CD4-positive, alpha-beta T cell treated with Interleukin-15 for 1 hour (primary cell): ENCODE results near the gene PTPRN2.

Experiments used
- DNase-seq: peaks from one replicate; pipeline ENCODE4 v3.0.0-alpha.2; 2020

The PTPRN2 gene

DNA sequence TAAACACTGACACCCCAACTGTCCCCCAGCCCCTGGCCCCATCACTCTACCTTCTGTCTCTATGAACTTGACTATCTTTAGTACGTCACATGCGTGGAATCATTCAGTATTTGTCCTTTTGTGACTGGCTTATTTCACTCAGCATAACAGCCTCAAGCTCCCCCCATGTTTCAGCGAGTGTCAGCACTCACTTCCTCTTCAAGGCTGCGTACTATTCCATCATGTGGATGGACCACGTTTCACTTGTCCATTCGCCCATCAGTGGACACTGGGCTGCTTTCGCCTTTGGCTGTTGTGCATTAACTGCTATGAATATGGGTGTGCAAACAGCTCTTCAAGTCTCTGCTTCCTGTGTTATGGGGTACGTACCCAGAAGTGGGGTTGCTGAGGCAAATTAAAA, 100.7 kb downstream of the PTPRN2 start:
- no peak for DNase-seq

DNA sequence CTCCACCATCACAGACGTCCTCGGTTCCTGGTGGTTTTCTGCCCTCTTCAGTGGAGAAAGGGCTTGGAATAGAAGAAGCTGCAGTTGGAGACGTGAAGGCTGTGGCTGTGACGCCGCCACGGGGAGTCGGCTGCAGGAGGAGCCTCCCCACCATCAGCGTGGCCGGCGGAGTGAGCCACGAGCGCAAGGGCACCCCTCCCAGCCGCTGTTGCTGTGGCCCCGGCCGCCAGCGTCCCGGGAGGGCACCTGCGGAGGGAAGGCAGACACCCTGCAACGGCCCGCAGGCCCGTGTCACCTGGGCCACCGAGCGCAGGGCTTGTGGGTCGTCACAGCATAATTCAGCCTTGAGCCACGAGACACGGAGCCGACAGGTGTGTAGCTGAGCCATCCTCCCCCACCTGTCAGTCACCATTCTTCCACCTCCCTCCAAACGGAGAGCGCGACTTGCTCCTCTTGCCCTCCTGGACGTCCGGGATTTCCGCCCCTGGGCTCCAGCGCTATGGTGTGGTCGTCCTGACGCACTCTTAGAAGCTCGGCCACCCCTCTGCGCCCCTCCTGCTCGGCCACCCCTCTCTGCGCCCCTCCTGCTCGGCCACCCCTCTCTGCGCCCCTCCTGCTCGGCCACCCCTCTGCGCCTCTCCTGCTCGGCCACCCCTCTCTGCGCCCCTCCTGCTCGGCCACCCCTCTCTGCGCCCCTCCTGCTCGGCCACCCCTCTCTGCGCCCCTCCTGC, 102.7 kb downstream of the PTPRN2 start:
- DNase-seq = no peak

DNA sequence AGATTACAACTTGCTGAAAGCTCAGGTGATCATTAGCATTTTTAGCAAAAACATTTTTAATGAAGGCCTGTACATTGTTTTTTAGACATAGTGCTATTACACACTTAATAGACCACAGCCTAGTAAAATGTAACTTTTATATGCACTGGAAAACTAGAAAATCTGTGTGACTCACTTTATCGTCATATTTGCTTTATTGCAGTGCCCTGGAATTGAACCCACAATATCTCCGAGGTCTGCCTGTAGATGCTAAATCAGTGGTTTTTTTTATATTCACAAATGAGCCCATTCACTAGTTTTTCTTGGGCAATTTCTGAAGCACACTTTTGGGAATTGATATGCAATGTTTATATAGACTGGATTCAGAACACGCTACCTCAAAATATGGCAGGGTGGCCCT, 105.1 kb downstream of the PTPRN2 start:
- DNase-seq = no peak

DNA sequence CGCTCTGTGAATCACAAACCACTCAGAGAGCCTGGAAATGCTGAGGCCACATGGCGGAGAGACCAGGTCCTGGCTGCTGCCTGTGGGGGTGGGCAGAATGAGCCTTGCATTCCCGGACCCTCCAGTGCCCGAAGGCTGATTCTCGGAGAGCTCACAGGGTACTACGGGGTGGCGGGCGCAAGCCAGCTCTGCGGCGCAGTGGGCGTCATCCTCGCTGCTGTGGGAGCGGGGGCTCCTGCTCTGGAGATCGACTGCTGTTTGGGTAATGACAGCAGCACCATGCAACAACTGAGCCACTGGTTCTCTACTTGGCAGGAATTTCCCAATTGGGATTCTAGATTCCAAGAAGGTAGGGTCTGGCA, 108.0 kb downstream of the PTPRN2 start:
- no peak for DNase-seq

DNA sequence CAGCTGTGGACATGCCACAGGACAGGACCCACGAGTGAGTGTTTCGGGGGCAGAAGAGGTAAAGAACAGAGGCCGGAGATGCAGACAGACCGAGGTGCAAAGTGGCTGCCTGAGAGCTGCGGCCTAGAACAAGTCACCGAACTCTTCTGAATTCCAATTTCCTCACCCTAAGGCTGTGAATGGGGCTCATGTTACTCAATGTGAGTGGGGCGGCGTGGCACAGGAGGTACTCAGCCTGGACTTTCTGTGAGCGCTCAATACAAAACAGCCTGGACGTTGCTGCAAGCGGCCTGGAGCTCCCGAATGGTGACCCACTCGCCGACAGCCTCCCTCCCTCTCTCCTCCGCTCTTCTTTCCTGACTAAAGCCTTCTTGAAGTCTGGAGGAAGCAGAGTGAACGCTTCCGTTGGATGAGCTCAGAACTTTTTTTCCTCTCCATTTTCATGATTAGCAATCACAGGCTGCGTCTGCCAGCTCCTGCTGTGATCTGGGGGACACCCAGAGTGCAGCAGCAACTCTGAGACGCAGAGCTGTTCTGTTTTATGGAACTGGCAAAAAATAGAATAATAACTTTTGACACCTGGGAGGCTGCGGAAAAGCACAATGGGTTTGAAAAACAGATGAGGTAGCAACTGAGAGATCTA, 108.5 kb downstream of the PTPRN2 start:
- no peak for DNase-seq

DNA sequence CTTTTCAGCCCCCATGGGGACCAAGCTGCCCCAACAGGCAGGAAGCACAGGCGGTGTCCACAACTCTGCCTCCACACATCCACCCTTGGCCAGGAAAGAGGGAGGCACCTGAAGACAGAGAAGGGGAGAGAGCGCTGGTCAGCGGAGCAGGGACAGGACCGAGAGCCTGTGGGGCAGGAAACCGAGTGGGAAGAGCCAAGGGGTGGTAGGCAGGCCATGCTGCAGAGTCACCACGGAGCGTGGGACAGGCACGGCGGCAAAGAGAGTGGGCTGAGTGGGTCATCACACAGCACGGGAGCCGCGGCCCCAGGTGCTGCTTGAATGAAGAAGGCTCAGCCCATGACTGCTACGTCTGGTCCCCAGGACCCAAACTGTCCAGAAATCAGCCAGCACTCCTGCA, 109.8 kb downstream of the PTPRN2 start:
- no peak for DNase-seq

DNA sequence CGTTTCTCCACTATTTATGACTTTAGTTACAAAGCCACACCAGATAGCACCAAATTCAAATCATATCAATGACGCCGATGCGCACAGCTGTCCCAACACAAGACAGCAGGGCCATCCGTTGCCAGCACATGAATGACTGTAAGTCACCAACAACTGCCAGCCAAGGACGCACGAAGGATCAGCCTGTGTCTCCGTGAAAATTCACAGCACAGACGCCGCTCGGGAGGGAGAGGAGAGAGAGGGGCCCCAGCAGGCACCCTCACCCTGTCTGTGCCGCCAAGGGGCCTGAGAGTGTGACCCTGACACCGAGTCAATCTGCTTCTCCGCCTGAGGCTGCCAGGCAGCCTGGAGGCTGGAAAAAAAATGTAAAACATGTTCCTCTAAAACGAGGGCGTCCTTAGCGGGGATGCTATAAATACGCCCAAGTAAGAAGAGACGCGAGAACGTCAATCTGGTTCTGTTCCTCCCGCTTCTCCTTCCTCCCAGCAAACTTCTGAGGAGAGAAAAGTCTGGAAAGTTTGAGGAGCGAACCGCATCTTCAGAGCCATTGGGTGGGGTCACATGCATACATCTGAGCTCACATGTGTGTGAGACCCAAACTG, 111.2 kb downstream of the PTPRN2 start:
- DNase-seq = no peak

DNA sequence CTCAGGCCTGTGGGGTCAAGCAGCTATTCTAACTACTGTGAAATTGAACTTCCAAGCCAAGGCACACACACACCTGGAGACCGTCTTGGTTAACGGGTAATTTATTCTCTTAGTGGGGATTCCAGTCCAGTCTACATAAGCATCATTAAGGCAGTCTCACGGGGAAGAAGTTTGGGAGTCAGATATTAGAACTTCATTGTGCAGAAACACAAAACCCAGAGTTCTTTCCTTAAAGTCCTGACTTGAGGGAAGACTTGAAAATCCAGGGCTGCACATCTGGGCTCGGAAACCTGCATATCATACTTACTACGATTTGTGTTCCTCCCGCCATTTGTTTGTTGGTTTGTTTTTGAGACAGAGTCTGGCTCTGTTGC, 112.0 kb downstream of the PTPRN2 start:
- DNase-seq = no peak

DNA sequence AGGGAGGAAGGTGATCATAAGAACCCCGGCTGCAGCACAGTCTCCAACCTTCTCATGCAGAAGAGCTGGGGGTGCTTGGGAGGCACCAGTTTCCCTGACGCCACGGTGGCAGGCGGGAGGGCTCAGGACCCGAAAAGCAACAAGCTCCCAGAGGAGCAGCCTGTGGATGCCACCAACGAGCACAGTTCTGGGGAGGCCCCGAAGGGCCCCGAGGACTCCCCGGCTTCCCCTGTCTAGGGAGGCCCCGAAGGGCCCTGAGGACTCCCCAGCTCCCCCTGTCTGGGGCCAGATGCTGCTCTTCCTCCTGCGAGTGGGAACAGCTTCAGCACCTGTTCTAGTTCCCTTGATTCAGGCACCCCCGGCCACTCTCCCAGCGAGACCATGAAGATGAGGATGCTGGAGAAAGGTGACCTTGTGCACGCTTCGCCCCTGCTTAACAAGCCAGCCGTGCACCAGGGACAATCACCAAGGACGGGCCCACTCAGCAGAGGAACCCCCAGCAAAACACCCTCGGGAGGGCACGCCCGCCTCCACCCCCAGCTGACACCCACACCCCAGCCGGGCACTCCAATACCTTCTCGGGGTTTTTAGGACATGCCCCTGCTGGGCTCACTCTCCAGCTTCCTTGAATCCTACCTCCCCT, 112.5 kb downstream of the PTPRN2 start:
- DNase-seq = no peak

DNA sequence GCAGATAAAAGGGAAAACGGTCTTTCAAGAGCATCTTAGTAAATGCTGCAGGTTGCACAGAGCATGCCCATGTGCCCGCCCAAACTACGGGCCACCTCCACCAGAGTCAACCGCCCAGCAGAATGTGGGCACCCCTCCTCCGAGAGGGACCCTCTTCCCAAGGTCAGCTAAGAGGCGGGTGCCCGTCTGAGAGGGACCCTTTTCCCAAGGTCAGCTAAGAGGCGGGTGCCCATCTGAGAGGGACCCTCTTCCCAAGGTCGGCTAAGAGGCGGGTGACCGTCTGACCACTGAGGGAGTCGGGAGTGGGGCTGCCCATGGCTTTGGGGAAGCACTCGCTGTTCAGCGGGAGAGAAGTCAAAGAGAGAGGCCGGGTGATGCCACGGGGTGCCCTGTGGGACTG, 113.1 kb downstream of the PTPRN2 start:
- DNase-seq = no peak

DNA sequence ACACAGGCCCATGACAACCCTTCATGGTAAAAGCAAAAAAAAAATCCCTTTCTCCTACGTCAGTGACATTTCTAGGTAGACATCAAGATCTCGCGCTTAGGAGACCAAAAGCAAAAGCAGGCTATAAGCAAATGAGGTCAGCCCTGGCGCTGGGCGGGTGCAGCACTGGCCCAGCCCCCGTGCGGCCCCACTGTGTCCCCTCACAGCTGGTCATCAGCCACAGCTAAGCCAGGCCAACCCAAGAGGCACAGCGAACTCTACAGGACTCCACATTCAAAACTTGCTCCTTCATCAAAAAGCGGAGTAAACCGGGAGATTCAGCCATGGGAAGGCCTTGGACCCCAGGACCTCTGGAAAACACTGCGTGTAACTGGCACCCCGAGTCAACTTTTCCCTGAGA, 113.7 kb downstream of the PTPRN2 start:
- DNase-seq = no peak

DNA sequence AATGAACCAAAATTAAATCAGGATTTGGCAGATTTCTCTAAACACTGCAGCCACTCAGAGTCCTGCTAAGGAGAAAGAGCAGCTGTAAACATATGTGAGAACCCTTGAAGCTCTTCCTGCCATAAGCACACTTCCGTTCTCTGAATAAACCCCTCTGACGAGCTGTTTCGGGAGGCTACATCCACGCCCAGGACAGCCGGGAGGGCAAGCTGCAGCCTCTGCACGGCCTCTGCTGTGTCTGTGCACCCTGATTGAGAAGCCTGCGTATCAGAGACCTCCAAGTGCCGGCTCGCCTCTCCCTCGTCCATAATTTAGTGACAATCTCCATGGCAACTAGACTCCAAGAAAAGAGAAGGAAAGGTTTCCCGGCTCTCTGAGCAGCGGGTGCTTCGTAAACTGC, 114.4 kb downstream of the PTPRN2 start:
- DNase-seq = no peak

DNA sequence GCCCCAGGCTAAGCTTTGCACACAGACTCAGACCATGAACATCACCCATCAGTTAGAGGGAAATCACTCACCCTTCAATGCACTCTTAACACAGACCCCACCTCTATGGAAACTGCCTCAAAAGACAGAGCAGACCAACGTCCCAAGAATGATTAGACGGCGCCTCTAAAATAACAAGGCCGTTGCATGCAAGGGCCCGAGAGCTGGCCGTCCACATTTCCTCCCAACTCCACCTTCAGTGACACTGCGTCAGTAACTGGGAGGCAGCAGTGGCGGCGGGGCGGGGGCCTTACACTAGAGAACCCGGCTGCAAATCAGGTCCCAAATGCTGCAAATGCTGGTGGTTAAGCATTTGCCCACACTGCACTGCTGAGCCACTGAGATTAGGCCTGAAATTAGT, 115.0 kb downstream of the PTPRN2 start:
- DNase-seq = no peak

DNA sequence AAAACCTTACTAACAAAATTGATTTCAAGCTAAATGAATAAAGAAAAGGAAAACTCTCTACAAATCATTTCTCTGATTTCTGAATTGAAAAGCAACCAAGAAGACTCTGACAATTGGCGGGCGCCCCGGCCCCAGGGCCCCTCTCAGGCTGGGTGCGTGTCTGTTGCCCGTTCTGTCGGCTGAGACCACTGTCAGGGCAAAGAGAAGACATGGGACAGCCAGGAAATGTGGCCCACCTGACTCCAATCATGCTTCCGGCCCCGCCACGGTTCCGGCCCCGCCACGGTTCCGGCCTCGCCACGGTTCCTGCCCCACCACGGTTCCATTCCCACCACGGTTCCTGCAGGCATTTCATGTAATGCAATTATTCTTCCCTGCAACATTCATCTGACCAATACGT, 115.9 kb downstream of the PTPRN2 start:
- DNase-seq = no peak

DNA sequence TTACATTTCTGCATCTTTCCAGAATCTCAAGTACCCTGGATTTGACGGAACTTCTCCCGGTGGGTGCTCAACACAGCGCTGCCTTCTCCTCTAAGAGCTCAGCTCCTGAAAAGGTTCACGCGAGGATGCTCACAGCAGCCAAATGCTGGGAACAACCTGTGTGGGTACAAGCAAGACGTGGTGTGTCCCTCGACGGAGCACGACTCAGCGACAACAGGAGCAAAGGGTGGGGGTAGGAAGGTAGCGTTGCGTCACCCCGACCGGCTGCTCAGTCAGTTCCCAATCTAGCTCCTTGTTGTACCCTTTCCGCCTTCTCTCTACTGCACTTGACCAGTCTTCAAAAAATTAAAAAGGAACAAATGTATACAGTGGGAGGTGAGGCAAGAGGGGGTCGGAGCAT, 117.3 kb downstream of the PTPRN2 start:
- no peak for DNase-seq

DNA sequence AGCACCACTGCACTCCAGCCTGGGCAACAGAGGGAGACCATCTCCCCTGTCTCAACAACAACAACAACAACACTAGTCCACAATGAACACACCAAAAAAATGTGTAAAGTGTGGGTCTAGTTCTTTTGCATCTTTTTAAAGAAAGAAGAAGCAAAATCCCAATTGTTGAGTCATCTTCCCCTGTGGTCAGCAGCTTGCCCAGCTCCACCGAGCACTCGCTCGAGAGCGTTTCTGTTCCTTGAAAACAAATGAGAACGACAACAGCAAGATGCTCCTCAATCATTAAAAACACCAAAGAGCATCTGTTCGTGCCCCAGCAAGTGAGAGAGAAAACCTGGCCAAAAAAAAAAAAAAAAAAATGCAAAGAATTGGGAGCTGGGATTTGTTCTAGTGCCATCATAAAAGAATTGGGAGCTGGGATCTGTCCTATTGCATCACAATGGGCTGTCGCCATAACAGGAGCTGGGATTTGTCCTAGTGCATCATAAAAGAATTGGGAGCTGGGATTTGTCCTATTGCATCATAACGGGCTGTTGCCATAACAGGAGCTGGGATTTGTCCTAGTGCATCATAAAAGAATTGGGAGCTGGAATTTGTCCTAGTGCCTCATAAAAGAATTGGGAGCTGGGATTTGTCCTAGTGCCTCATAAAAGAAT, 118.1 kb downstream of the PTPRN2 start:
- DNase-seq = no peak

DNA sequence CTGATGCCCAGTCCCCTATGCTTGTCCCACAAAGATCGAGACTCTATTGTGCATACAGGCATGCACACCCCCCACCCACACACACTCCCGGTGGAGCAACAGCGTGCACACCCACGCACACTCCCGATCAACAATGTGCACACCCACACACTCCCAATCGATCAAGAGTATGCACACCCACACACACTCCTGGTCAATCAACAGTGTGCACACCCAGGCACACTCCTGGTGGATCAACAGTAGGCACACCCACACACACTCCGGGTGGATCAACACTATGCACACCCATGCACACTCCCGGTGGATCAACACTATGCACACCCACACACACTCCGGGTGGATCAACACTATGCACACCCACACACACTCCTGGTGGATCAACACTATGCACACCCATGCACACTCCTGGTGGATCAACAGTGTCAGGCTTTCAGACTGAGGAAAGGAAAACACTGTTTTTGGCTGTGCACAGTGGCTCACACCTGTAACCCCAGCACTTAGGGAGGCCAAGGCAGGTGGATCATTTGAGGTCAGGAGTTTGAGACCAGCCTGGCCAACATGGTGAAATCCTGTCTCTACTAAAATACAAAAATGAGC, 118.8 kb downstream of the PTPRN2 start:
- no peak for DNase-seq

DNA sequence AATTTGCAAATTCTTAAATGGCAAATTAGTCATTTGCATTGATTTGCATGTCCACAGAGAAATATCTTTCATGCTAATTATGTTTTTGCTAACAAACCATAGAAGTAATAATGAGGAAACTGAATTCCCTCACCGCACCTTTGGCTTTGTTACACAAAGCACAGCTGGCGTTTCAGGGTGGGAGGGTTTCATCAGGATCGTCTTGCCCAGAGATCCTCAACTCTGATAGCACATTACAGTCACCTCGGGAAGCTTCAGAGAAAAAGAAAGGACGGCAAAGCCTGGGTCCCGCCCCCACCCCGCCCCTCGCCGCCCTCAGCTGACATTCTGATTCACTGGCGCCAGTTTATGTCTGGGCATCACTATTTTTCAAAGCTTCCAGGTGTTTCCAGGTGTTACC, 119.4 kb downstream of the PTPRN2 start:
- DNase-seq = no peak

DNA sequence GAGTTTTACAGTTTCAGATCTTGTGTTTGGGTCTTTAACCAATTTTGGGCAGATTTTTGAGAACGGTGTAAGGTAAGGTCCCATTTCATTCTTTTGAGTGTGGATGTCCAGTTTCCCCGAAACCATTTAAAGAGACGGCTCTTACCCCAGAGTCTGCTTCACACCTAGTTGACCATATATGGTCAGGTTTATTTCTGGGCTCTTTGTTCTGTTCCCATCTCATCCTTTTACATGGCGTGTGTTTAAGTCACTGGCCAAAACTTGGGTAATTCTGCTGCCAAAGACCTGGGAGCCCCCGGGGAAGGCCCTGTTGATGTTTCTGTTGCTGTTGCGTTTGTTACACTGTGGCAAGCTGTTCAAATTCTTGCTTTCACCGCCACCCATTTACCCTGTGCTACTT, 120.1 kb downstream of the PTPRN2 start:
- DNase-seq = no peak

DNA sequence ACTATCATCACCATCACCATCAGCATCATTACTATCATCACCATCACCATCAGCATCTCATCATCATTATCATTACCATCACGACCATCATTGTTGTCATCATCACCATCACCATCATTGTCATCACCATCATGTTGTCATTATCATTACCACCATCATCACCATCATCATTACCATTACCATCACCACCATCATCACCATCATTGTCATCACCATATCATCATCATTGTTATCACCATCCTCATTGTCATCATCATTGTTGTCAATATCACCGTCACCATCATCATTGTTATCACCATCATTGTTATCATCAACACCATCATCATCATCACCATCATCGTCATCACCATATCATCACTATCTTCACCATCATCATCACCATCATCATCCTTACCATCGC, 124.3 kb downstream of the PTPRN2 start:
- DNase-seq = no peak

DNA sequence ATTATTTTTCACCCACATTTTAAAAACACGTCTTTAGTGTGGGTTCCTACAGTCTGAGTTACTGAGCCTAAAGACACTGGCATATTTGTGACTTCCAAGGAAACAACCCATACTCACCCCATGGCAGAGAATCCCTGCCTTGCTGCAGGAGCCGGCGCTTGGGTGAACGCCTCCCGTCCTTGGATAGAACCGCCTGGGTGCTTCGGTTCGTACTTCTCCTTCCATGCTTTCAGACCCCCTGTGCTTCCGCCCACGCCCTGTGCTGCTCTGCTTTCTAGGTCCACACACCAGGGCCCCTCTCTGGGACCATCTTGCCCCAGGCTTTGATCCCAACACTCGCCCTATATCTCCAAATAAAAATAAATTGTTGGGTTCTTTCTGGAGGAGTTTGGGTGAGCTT, 125.8 kb downstream of the PTPRN2 start:
- DNase-seq = no peak

DNA sequence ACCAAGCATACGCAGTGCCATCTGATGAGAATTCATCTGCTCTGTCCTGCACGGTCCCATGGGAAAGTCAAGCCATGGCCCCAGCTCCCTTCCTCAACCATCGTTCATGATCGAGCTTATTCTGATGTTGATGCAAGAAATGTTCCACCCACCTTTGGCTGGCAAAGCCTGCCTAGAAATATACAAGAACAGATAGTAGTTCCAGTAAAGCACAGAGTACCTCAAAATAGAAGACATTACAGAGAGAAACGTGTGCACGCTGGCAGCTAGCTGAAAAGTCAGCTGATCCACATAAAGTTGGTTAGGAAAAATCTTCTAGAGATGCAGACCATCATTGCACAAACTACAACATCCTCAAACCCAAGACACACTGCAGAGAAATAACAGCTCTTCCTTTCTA, 127.0 kb downstream of the PTPRN2 start:
- DNase-seq = no peak

DNA sequence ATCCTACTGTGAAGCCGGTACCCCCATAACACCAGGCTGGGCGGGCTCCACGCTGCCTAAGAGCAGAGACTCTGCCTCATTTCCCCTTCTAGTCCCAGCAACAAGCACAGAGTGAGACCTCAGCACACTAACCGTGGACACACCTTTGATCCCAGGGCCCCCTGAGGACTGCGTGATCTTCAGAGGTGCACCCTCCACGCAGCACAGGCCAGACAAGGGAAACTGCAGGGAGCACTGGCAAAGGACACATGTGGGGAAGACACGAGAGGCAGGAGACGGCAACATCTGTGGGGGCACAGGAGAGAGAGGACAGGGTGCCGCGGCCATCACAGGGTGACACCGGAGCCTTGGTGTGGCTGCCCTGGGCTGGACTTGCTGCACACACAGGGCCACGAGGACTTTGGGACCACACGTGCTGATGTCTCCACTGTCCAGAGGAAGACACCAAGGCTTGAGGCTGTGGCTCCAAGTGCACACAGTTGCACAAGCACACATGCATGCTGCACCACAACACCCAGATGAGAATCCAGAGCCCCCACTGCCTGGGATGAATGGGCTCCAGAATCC, 128.8 kb downstream of the PTPRN2 start:
- no peak for DNase-seq
